Gastroesophageal sphincter (tissue), 3 donors: ENCODE measurements around the gene CHORDC1.

Experiments used
- CTCF ChIP-seq, 4 experiments: fragments of 200-600 bp in 2 of 4; fragments of 450-650 bp in 2 of 4; sonication (generic) in 1 of 4; IDR thresholded peaks; one replicate each; pipeline ENCODE4 v1.5.1; 2017 to 2019; ENCODE audit warnings: antibody characterized with exemption in 4 of 4, mild to moderate bottlenecking in 2 of 4, moderate library complexity in 2 of 4
- EP300 ChIP-seq: sonication (generic); formaldehyde crosslinking; IDR thresholded peaks from one replicate; pipeline ENCODE4 v1.6.1; 2017; ENCODE audit warnings: antibody characterized with exemption, mild to moderate bottlenecking

DNA sequence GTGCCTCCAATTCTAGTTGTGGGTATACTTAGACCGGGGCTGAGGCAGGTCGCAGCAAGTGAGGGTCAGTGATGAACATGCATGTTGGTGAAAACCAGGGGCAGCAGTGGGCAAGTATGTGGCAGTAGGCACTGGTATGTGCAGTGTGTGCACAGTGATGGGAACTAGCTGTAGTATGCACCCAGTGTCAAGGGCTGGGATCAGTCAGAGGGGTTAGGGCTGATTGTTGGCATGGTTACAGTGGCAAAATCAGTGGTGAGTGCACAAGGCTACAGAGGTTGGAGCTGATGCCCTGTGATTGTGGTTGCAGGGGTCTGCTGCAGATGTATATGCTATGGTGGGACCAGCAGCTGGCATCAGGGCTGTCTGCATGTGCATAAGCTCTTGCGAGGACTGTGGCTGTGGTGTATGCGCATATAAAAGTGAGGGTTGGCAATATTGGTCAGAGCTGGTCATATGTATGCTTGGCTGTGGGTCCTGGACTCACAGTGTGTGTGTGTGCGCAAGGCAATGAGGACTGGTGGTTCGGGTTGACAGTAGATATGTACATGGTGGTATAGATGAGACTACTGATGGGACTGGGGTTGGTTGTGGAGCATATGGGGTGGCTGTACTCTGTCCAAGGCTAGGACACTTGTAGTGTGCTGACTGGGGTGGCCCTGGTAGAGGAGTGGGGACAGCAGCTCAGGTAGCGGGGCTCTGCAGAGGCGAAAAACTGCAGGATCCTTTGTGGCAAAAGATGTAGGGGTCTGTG is 33.7 kb upstream of the CHORDC1 start:
- TF ChIP-seq CTCF (IDR thresholded peaks at IDR 0.05): no peak
- TF ChIP-seq EP300: no peak
